Smooth muscle cell (in vitro differentiated cells): ENCODE data around the gene LRRTM1. TPM values are rescaled to one million over a fixed set of nuclear protein-coding genes. Genes with fewer than 3 reads are reported as not detected.

ENCODE experiments used
- DNase-seq: peaks from one replicate; lab custom pipeline; 2025; ENCODE audit not compliant: unreplicated experiment; lab: John Stamatoyannopoulos, UW
- H2AFZ ChIP-seq: fragments of 200-600 bp; sonication (generic); 2 replicates; pipeline ENCODE4 v1.6.0; 2016; ENCODE audit warnings: antibody characterized with exemption, low read depth, mild to moderate bottlenecking
- H3F3A ChIP-seq: fragments of 200-600 bp; sonication (generic); 2 replicates; pipeline ENCODE4 v1.6.0; 2017; ENCODE audit warnings: antibody characterized with exemption, low read depth
- H3K27ac ChIP-seq: fragments of 200-600 bp; sonication (generic); 2 replicates; pipeline ENCODE4 v1.5.1; 2016; ENCODE audit warnings: low read depth, mild to moderate bottlenecking
- H3K27me3 ChIP-seq: fragments of 200-600 bp; sonication (generic); 2 replicates; pipeline ENCODE4 v1.6.1; 2016; ENCODE audit warnings: low read depth, mild to moderate bottlenecking
- H3K36me3 ChIP-seq: fragments of 200-600 bp; sonication (generic); 2 replicates; pipeline ENCODE4 v1.5.1; 2016; ENCODE audit warnings: low read depth
- H3K4me1 ChIP-seq: fragments of 200-600 bp; sonication (generic); 2 replicates; pipeline ENCODE4 v1.5.1; 2016; ENCODE audit warnings: low read depth
- H3K4me2 ChIP-seq: fragments of 200-600 bp; sonication (generic); 2 replicates; pipeline ENCODE4 v1.6.0; 2016; ENCODE audit warnings: mild to moderate bottlenecking
- H3K4me3 ChIP-seq: fragments of 200-600 bp; sonication (generic); 2 replicates; pipeline ENCODE4 v1.5.1; 2016; ENCODE audit warnings: mild to moderate bottlenecking
- H3K79me2 ChIP-seq: fragments of 200-600 bp; sonication (generic); 2 replicates; pipeline ENCODE4 v1.6.0; 2016; ENCODE audit warnings: low read depth, mild to moderate bottlenecking
- H3K9ac ChIP-seq: fragments of 200-600 bp; sonication (generic); 2 replicates; pipeline ENCODE4 v1.6.0; 2016; ENCODE audit warnings: low read depth
- H3K9me3 ChIP-seq: fragments of 200-600 bp; sonication (generic); replicated peaks from 2 replicates; pipeline ENCODE4 v1.5.1; 2016; ENCODE audit warnings: low read depth
- H4K20me1 ChIP-seq: fragments of 200-600 bp; sonication (generic); 2 replicates; pipeline ENCODE4 v1.6.0; 2016; ENCODE audit warnings: low read depth
- WGBS: methylation state at CpG from one replicate; pipeline ENCODE4 v1.1.7; 2016; ENCODE audit warnings: low lambda C conversion rate; 5-methylcytosine and 5-hydroxymethylcytosine counted together
- polyA plus RNA-seq: library from polyadenylated mRNA; unstranded; fragments of >200 nt; fragmentation: Nextera tagmentation; extraction: Ambion mirVana; gene quantifications from 2 replicates; pipeline ENCODE4 v1.2.1, GENCODE V29; 2016
- total RNA-seq: library from RNA; depleted of rRNA; stranded (reverse); fragments of >200 nt; gene quantifications from 2 replicates; pipeline ENCODE4 v1.2.3, GENCODE V29; 2014
- TF ChIP-seq, protein P1 (sequence below): fragments of 200-600 bp; sonication (generic); IDR thresholded peaks from 2 replicates; pipeline ENCODE4 v1.5.1; 2017; ENCODE audit warnings: borderline replicate concordance, mild to moderate bottlenecking, antibody characterized with exemption; ENCODE audit not compliant: insufficient read depth, poor library complexity, severe bottlenecking

The LRRTM1 gene
- total and polyA plus RNA-seq, 2 experiments from 2014 or later, result 7.4 to 17.7 TPM

DNA sequence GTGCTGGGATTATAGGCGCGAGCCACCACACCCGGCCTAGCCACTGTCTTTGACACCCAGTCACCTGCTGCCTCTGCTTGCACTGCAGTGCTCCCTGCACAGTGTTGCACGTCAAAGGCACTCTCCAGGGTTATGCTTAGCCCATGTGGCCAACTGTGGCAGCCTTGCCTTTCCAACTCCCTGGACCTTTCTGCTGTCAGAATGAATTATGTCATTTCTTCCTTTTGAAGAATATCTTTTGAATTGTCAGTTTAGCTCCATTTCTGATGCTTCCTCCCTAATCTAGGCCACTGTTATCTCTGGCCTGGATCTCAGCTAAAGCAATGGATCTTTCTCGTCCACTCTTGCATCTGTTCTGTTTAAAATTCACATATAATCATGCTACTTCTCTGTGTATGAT, 29.3 kb upstream of the LRRTM1 start:
- DNase-seq, result no peak
- Histone ChIP-seq H2AFZ (no peak overlapping the region), H3K4me3 (no peak overlapping the region), H3F3A (no peaks in the 10 kb centered on the region), H3K9me3 (no peaks in the 10 kb centered on the region), H3K79me2 (no peaks in the 10 kb centered on the region), H3K36me3 (no peaks in the 10 kb centered on the region), H3K27ac (no peak overlapping the region), H3K9ac (no peak overlapping the region), H3K27me3 (no peaks in the 10 kb centered on the region), H4K20me1 (no peaks in the 10 kb centered on the region), H3K4me2 (no peak overlapping the region), H3K4me1 (no peaks in the 10 kb centered on the region)
- TF ChIP-seq, protein P1, sequence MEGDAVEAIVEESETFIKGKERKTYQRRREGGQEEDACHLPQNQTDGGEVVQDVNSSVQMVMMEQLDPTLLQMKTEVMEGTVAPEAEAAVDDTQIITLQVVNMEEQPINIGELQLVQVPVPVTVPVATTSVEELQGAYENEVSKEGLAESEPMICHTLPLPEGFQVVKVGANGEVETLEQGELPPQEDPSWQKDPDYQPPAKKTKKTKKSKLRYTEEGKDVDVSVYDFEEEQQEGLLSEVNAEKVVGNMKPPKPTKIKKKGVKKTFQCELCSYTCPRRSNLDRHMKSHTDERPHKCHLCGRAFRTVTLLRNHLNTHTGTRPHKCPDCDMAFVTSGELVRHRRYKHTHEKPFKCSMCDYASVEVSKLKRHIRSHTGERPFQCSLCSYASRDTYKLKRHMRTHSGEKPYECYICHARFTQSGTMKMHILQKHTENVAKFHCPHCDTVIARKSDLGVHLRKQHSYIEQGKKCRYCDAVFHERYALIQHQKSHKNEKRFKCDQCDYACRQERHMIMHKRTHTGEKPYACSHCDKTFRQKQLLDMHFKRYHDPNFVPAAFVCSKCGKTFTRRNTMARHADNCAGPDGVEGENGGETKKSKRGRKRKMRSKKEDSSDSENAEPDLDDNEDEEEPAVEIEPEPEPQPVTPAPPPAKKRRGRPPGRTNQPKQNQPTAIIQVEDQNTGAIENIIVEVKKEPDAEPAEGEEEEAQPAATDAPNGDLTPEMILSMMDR, result no peak
- WGBS, result 84% methylated on average over 5 of the region's 5 CpGs

DNA sequence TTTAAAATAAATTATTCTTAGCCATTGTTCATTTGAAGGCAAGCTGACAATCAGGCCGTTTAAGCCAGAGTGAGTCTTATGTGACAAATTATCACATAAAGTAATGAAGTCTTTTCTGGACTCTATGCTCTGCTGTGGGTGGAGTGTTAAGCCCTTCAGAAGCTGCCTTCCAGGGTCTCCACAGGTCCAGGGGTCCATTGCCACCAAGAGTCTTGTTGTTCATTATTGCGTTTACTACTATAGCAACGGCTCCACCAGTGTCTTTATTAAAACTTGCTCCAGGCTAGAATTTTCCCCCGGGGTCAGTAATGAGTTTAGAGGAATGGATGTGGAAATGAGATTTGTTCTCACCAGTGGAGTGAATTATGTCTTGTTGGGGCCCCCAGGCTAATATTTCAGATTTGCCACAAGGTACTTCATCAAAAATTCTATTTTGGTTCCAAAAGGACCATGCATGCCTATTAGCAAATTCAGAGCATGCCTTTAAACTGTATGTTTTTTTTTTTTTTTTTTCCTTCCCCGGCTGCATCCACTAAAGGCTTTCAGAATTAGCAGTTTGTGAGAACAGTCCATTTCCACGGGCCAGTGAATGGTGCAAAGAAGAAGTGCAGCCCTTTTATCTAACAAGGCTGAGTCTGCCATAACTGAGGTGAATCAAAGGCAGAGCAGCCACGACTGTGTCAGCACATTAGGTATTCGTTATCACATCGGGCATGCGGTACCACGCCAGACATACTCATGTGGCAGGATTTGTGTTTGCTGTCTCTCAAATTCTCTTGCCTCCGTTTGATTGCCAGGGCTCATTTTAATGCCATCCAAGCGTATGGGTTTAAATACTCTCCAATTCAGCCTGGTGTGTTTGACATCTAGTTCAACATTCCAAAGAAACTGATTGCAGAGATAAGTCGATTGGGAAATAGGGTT, 26.2 kb upstream of the LRRTM1 start:
- no peaks in the 10 kb centered on the region for H3F3A ChIP-seq
- no peaks in the 10 kb centered on the region for H3K36me3 ChIP-seq
- no peak for DNase-seq
- H2AFZ ChIP-seq, result no peak overlapping the region
- H4K20me1 ChIP-seq, result no peaks in the 10 kb centered on the region
- H3K9me3 ChIP-seq, result no peaks in the 10 kb centered on the region
- WGBS, result 80% methylated on average over 14 of the region's 14 CpGs
- H3K4me2 ChIP-seq, result no peak overlapping the region
- TF ChIP-seq, protein P1, result no peak
- H3K27ac ChIP-seq, result no peak overlapping the region
- no peak overlapping the region for H3K4me3 ChIP-seq
- H3K9ac ChIP-seq, result no peak overlapping the region
- H3K79me2 ChIP-seq, result no peaks in the 10 kb centered on the region
- H3K27me3 ChIP-seq, result no peaks in the 10 kb centered on the region
- H3K4me1 ChIP-seq, result peaks cover 6% of the 10 kb centered on the region

DNA sequence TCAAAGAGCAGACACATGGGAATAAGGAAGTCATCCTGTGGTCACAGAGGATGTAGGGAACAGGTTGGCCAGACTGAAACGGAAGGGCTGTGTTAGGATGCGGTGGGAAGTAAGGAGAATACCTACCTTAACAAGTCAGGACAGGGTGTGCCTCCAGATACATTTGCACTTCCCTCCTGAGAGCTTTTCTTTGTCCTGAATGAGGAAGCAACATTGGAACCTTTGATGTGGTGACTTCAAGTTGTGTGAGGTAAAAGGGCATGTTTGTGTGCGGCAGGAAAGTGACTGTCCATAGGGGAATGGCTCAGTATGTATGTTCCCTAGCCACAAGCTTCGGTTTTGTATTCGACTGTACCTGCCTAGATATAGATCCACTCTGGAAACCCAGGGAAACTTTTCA, 24.9 kb upstream of the LRRTM1 start:
- no peaks in the 10 kb centered on the region for H4K20me1 ChIP-seq
- DNase-seq, result no peak
- H3K4me2 ChIP-seq, result no peak overlapping the region
- H2AFZ ChIP-seq, result no peak overlapping the region
- peaks cover 10% of the 10 kb centered on the region for H3K4me1 ChIP-seq
- TF ChIP-seq, protein P1, result no peak
- peaks cover 10% of the 10 kb centered on the region for H3K27me3 ChIP-seq
- H3K36me3 ChIP-seq, result no peaks in the 10 kb centered on the region
- H3K9me3 ChIP-seq, result no peaks in the 10 kb centered on the region
- H3K79me2 ChIP-seq, result no peaks in the 10 kb centered on the region
- no peak overlapping the region for H3K9ac ChIP-seq
- no peaks in the 10 kb centered on the region for H3F3A ChIP-seq
- WGBS, result 84% methylated on average over 5 of the region's 5 CpGs
- H3K27ac ChIP-seq, result no peak overlapping the region
- no peak overlapping the region for H3K4me3 ChIP-seq
